Esophagus squamous epithelium (tissue), 4 donors: ENCODE data around the gene PCF11.

ENCODE experiments used
- CTCF ChIP-seq, 6 experiments: fragments of 450-650 bp in 4 of 6; fragments of 200-600 bp in 2 of 6; sonication (generic) in 2 of 6; IDR thresholded peaks; one replicate each; pipeline ENCODE4 v1.5.1; 2016 to 2019; ENCODE audit warnings: antibody characterized with exemption in 6 of 6, mild to moderate bottlenecking in 4 of 6, moderate library complexity in 4 of 6
- POLR2A ChIP-seq, 4 donors: fragments of 450-650 bp; IDR thresholded peaks; one replicate each; pipeline ENCODE4 v1.6.1; 2017; ENCODE audit warnings: antibody characterized with exemption in 4 of 4, mild to moderate bottlenecking in 4 of 4, moderate library complexity in 3 of 4

- TF ChIP-seq CTCF (IDR thresholded peaks at IDR 0.05), result no peak
- no peak for TF ChIP-seq POLR2A (IDR thresholded peaks at IDR 0.05)
Observed at GRCh38 chr11:83181815-83182214, 24.9 kb downstream of the PCF11 start.
